GM23338 (cell line): ENCODE results near the gene SOX1. TPM values are rescaled to one million over a fixed set of nuclear protein-coding genes. Genes with fewer than 3 reads are reported as not detected.

Source experiments
- ATAC-seq: fragments of 200-7000 bp; cut with Tn5 transposase; 3 replicates; pipeline ENCODE4 v1.9.1; 2020
- DNase-seq: peaks from one replicate; pipeline ENCODE4 v3.0.0-alpha.2; 2015; ENCODE audit warnings: low spot score
- H2AFZ ChIP-seq: fragments of 200-600 bp; sonication (generic); 2 replicates; pipeline ENCODE4 v1.8.0; 2016; ENCODE audit warnings: antibody characterized with exemption, mild to moderate bottlenecking, moderate library complexity
- H3F3A ChIP-seq: fragments of 200-600 bp; sonication (generic); replicated peaks from 2 replicates; pipeline ENCODE4 v1.8.0; 2017; ENCODE audit warnings: antibody characterized with exemption, mixed run types, low read depth
- H3K27ac ChIP-seq: fragments of 200-600 bp; sonication (generic); 2 replicates; pipeline ENCODE4 v1.6.1; 2016; ENCODE audit warnings: low read depth
- H3K27me3 ChIP-seq: fragments of 200-600 bp; sonication (generic); 2 replicates; pipeline ENCODE4 v1.8.0; 2016; ENCODE audit warnings: mild to moderate bottlenecking, mixed run types, moderate library complexity; ENCODE audit not compliant: insufficient read depth
- H3K36me3 ChIP-seq: fragments of 200-600 bp; sonication (generic); 2 replicates; pipeline ENCODE4 v1.8.0; 2016; ENCODE audit warnings: mild to moderate bottlenecking; ENCODE audit not compliant: insufficient read depth
- H3K4me1 ChIP-seq: fragments of 200-600 bp; sonication (generic); 2 replicates; pipeline ENCODE4 v1.8.0; 2016; ENCODE audit warnings: mild to moderate bottlenecking, moderate library complexity; ENCODE audit not compliant: insufficient read depth
- H3K4me2 ChIP-seq: fragments of 200-600 bp; sonication (generic); 2 replicates; pipeline ENCODE4 v1.7.1; 2017; ENCODE audit warnings: mixed run types
- H3K4me3 ChIP-seq: fragments of 200-600 bp; sonication (generic); 2 replicates; pipeline ENCODE4 v1.6.1; 2016; ENCODE audit warnings: mixed run types
- H3K79me2 ChIP-seq: fragments of 200-600 bp; sonication (generic); replicated peaks from 2 replicates; pipeline ENCODE4 v1.8.0; 2017; ENCODE audit warnings: mild to moderate bottlenecking; ENCODE audit not compliant: insufficient read depth
- H3K9me2 ChIP-seq: fragments of 200-600 bp; sonication (generic); 2 replicates; pipeline ENCODE4 v1.8.0; 2017; ENCODE audit not compliant: insufficient read depth
- H4K20me1 ChIP-seq: fragments of 200-600 bp; sonication (generic); replicated peaks from 2 replicates; pipeline ENCODE4 v1.8.0; 2017; ENCODE audit warnings: mild to moderate bottlenecking; ENCODE audit not compliant: insufficient read depth
- H3K27ac Mint-ChIP-seq: 2 replicates; pipeline ENCODE4 v1.8.0; 2020; ENCODE audit warnings: inconsistent platforms, mild to moderate bottlenecking, moderate library complexity, mixed read lengths
- H3K27me3 Mint-ChIP-seq: 3 replicates; pipeline ENCODE4 v1.8.0; 2022; ENCODE audit warnings: low read depth, mild to moderate bottlenecking, moderate library complexity, mixed read lengths, inconsistent platforms; ENCODE audit not compliant: insufficient read depth, poor library complexity
- H3K36me3 Mint-ChIP-seq: 3 replicates; pipeline ENCODE4 v1.8.0; 2021; ENCODE audit warnings: low read depth, mild to moderate bottlenecking, inconsistent platforms, moderate library complexity, mixed read lengths
- H3K4me1 Mint-ChIP-seq: 3 replicates; pipeline ENCODE4 v1.8.0; 2020; ENCODE audit warnings: mild to moderate bottlenecking, inconsistent platforms, mixed read lengths
- H3K4me3 Mint-ChIP-seq: 3 replicates; pipeline ENCODE4 v1.8.0; 2021; ENCODE audit warnings: moderate library complexity, mild to moderate bottlenecking, inconsistent platforms, mixed read lengths
- H3K9me3 Mint-ChIP-seq: 3 replicates; pipeline ENCODE4 v1.8.0; 2020; ENCODE audit warnings: moderate library complexity, mild to moderate bottlenecking, inconsistent platforms, mixed read lengths
- CREB1 ChIP-seq: fragments of 250-450 bp; sonication (Bioruptor Pico); IDR thresholded peaks from 2 replicates; pipeline ENCODE4 v1.5.0; 2020; ENCODE audit warnings: low read depth, mild to moderate bottlenecking, moderate library complexity
- CTCF ChIP-seq, 2 experiments: fragments of 200-600 bp in 1 of 2; sonication (generic) in 1 of 2; conservative IDR thresholded peaks; 2 replicates each; pipeline versions ENCODE4 v1.5.1 to v1.6.1; 2016 to 2017; ENCODE audit warnings: antibody characterized with exemption in 2 of 2, low read depth in 2 of 2, mild to moderate bottlenecking in 2 of 2, moderate library complexity in 1 of 2
- EZH2 ChIP-seq: fragments of 200-600 bp; sonication (generic); IDR thresholded peaks from one replicate; pipeline ENCODE4 v1.8.0; 2017; ENCODE audit warnings: antibody characterized with exemption, mild to moderate bottlenecking, low read depth; ENCODE audit not compliant: unreplicated experiment
- EZH2phosphoT487 ChIP-seq: fragments of 200-600 bp; sonication (generic); IDR thresholded peaks from one replicate; pipeline ENCODE4 v1.8.1; 2018; ENCODE audit warnings: antibody characterized with exemption; ENCODE audit not compliant: unreplicated experiment
- JUNB ChIP-seq: IDR thresholded peaks from one replicate; pipeline ENCODE4 v1.6.1; 2016; ENCODE audit warnings: antibody characterized with exemption; ENCODE audit not compliant: unreplicated experiment
- NANOG ChIP-seq: IDR thresholded peaks from 2 replicates; pipeline ENCODE4 v1.6.1; 2016; ENCODE audit warnings: antibody characterized with exemption, borderline replicate concordance
- POLR2AphosphoS5 ChIP-seq: IDR thresholded peaks from 2 replicates; pipeline ENCODE4 v1.6.1; 2016; ENCODE audit warnings: antibody characterized with exemption, low read depth
- REST ChIP-seq: IDR thresholded peaks from one replicate; pipeline ENCODE4 v1.6.1; 2018; ENCODE audit warnings: antibody characterized with exemption; ENCODE audit not compliant: unreplicated experiment
- STAT1 ChIP-seq: IDR thresholded peaks from one replicate; pipeline ENCODE4 v1.6.1; 2016; ENCODE audit warnings: antibody characterized with exemption; ENCODE audit not compliant: unreplicated experiment
- ZNF114 ChIP-seq: fragments of 250-450 bp; sonication (Bioruptor Pico); IDR thresholded peaks from 2 replicates; pipeline ENCODE4 v1.5.0; 2020; ENCODE audit warnings: mild to moderate bottlenecking, moderate library complexity
- ZNF462 ChIP-seq: fragments of 250-450 bp; sonication (Bioruptor Pico); IDR thresholded peaks from 2 replicates; pipeline ENCODE4 v1.5.0; 2020; ENCODE audit warnings: mild to moderate bottlenecking, moderate library complexity
- polyA plus RNA-seq: library from polyadenylated mRNA; unstranded; fragments of >200 nt; fragmentation: Nextera tagmentation; extraction: Ambion mirVana; gene quantifications from 2 replicates; pipeline ENCODE4 v1.2.1, GENCODE V29; 2016
- total RNA-seq: library from RNA; depleted of rRNA; stranded (reverse); fragments of >200 nt; shearing (Covaris generic); gene quantifications from 2 replicates; pipeline ENCODE4 v1.2.3, GENCODE V29; 2014
- TF ChIP-seq, protein P1 (sequence below): IDR thresholded peaks from 2 replicates; pipeline ENCODE4 v1.6.1; 2016; ENCODE audit warnings: antibody characterized with exemption

Gene SOX1
- total and polyA plus RNA-seq, 2 experiments from 2014 or later, result 0.10 to 0.17 TPM

GRCh38 chr13:112111239-112111857, 44.4 kb downstream of the SOX1 start:
- no peaks in the 10 kb centered on the region for H3K36me3 ChIP-seq
- no peak overlapping the region for H2AFZ ChIP-seq
- H3K4me3 Mint-ChIP-seq, result no peak overlapping the region
- peaks cover 46% of the 10 kb centered on the region for H3K27me3 Mint-ChIP-seq
- no peaks in the 10 kb centered on the region for H3K9me2 ChIP-seq
- peaks cover 31% of the 10 kb centered on the region for H3K27me3 ChIP-seq
- H3K36me3 Mint-ChIP-seq, result no peaks in the 10 kb centered on the region
- TF ChIP-seq, protein P1, sequence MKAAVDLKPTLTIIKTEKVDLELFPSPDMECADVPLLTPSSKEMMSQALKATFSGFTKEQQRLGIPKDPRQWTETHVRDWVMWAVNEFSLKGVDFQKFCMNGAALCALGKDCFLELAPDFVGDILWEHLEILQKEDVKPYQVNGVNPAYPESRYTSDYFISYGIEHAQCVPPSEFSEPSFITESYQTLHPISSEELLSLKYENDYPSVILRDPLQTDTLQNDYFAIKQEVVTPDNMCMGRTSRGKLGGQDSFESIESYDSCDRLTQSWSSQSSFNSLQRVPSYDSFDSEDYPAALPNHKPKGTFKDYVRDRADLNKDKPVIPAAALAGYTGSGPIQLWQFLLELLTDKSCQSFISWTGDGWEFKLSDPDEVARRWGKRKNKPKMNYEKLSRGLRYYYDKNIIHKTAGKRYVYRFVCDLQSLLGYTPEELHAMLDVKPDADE, result no peak
- TF ChIP-seq STAT1 (no peak), EZH2 (no peak), REST (no peak), ZNF114 (no peak), ZNF462 (CRISPR knock-in tag) (no peak), CREB1 (CRISPR knock-in tag) (no peak), CTCF (conservative IDR thresholded peaks at IDR 0.05; ENCODE audit: low read depth in 2 of 2) (no peak), POLR2AphosphoS5 (no peak), EZH2phosphoT487 (no peak), NANOG (no peak), JUNB (no peak)
- H4K20me1 ChIP-seq, result no peaks in the 10 kb centered on the region
- no peak overlapping the region for H3K4me2 ChIP-seq
- peaks cover 13% of the 10 kb centered on the region for H3K4me1 ChIP-seq
- H3K4me3 ChIP-seq, result no peak overlapping the region
- no peaks in the 10 kb centered on the region; the same call in 2 of the 3 replicates for H3K9me3 Mint-ChIP-seq
- DNase-seq, result no peak
- H3K4me1 Mint-ChIP-seq, result peaks cover 16% of the 10 kb centered on the region
- no peaks in the 10 kb centered on the region for H3K79me2 ChIP-seq
- ATAC-seq, result no peak
- no peak overlapping the region for H3K27ac Mint-ChIP-seq
- no peak overlapping the region for H3K27ac ChIP-seq
- peaks cover 8% of the 10 kb centered on the region; the same call in 1 of the 2 replicates for H3F3A ChIP-seq
